GM18951 (cell line): Measurements from ENCODE around the gene ZNF680.

ENCODE experiments used
- POLR2A ChIP-seq: IDR thresholded peaks from 4 replicates; pipeline ENCODE4 v1.6.1; 2011; ENCODE audit warnings: mild to moderate bottlenecking; ENCODE audit not compliant: insufficient read length, insufficient read depth; ENCODE audit errors: extremely low read depth
- in situ Hi-C: fragments of 300-500 bp; cut with MboI; formaldehyde crosslinking; loops from one replicate; pipeline ENCODE4 v1.12.0; 2022; ENCODE audit warnings: low sequenced_read_pairs, mixed read lengths, inconsistent platforms; ENCODE audit not compliant: unreplicated experiment

Gene ZNF680

DNA sequence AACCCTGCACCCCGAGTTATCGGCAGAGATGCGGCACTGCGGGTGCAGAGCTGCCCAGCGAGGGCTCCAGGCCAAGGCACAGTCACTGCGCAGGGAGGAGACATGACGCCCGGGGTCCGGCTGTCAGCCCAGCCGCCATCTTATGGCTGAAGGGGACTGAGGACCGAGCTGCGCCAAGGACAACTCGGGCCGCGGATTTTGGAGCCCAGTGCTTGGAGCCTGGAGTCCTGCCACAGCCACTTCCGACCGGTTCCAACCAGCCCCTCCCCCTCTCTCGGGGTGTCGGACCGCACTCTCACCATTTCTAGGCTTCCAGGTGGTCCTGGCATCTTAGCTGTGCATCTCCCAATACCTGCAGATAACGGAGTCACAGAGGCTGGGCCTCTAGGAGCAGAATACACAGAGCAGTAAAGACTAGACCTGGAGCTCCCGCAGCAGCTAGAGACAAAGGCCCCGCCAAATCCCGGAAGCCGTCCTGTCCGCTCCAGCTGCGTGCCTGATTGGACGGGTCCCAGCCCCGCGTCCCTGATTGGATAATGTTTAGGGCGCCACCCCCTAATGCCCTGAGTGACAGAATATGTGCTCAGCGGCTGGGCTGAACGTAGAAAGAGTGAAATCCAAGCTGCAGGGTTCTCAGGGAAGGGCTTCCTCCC is at the start of gene ZNF680:
Gene ZNF680, minus strand, starts transcription at position 446 of the 653 bp plus-strand sequence. Its CDS starts 117 bp downstream, at position 329.
- in situ Hi-C loops, result no loop called here

DNA sequence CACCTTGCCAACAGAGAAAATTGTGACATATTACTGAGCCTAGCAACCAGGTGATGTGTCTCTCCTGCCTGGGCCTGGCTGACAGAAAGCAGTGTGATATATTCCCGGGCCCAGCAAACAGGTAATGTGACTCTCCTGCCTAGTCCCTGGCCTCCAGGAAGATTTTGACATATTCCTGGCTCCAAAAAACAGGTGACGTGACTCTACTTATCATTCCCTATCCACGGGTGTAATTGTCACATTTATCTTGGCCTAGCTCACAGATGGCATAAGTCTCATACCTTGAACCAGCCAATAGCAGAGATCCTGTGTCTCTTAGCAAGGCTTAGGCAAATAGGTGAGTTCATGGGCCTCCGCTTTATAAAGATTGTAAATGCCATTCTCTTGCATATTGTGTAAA is 49.6 kb upstream of the ZNF680 start:
- TF ChIP-seq POLR2A, result no peak
- in situ Hi-C loops, result no loop called here

More for the DNA sequence above, at the start of gene ZNF680:
- peak; percentile 73 for TF ChIP-seq POLR2A

DNA sequence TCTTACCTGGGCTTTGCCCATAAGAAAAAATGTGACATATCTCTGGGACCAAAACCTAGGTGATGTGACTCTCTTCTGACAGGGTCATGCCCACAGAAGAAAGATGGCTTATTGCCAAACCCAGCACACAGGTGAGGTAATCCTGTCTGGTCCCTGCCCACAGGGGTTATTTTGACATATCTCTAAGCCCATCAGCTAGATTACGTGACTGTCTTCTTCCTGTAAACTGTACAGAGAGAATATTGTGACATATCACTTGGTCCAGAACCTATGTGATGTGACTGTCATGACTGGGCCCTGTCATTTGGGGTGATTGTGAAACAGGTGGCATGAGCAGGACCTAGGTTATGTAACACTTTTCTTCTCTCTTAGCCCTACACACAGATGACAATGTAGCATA is 48.8 kb upstream of the ZNF680 start:
- in situ Hi-C loops, result no loop called here
- TF ChIP-seq POLR2A, result no peak

DNA sequence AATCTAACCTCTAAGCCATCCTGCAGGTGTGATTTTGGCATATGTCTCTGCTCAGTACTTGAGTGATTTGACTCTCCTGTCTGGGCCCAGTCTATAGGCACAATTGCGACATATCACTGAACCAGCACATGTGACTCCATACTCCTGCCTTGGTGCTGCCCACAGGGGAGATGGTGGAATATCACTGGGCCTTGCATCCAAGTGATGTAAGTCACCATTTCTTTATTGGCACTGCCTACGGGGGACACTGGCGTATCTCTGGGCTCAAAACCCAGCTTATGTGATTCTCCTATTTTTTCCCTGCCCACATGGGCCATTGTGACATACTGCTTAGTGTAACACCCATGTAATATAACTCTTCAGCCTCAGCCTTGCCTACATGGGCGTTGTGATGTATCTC is 48.1 kb upstream of the ZNF680 start:
- in situ Hi-C loops, result no loop called here
- TF ChIP-seq POLR2A, result no peak

DNA sequence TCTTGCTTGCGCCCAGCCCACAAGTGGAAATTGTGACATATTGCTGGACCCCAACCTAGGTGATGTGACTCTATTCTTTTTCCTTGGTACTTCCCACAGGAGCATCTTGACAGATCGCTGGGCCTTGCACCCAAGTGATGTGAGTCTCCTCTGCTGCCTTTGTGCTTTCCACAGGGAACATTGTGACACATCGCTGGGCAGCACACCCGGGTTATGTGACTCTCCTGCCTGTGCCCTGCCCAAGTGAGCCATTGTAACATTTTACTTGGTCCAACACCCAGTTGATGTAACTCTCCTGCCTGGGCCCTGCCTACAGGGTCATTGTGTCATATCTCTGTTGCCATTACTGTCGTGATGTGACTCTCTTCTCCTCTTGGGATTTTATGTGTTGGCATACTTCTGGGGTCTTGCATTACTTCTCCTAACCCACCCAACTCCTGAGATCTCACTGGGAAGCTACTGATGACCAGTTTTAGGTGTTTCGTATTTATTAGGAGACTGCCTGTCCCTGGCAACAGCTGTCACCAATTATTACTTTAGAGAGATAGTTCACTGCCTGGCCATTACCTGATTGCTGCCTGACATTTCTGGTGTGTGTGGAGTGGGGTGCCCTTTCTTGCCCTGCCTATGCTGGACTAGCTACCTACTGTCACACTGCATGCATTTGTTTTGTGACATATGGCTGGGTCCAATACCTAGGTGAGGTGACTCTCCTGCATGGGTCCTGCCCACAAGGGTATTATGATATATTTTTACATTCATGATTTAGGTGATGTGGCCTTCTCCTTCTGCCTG is 45.4 kb upstream of the ZNF680 start:
- in situ Hi-C loops, result no loop called here
- no peak for TF ChIP-seq POLR2A

GRCh38 chr7:64606385-64606784 is 43.5 kb upstream of the ZNF680 start:
- in situ Hi-C loops, result no loop called here
- no peak for TF ChIP-seq POLR2A

DNA sequence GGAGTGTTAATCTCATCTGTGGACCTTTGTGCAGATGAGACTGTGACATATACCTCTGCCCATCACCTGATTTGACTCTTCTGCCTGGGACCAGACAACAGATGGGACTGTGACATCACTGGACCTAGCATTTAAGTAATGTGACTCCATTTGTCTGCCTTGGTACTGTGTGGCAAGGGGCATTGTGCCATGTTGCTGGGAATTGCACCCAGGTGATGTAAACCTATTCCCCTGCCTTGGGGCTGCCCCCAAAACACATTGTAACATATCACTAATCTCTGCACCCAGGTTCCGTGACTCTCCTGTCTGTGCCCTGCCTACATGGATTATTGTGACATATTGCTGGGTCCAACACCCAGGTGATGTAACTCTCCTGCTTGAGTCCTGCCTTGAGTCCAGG is 40.4 kb upstream of the ZNF680 start:
- TF ChIP-seq POLR2A, result no peak
- in situ Hi-C loops, result no loop called here

DNA sequence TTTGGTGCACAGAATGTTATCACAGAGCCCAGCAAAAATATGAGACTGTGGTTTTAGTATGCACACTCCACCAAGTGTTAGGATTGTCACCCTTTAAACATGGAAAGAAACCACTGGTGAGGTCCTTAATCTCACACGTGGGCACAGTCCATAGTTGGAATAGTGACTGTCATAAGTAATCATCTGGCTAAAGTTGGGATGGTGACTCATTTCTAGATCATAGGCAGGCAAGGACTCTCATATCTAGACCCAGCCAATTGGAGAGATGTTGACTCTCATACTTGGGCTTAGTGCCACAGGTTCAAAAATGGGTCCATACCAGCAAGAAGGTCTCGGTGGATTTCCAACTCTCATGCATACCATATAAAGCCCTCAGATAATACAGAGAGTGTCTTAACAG is 39.6 kb upstream of the ZNF680 start:
- TF ChIP-seq POLR2A, result no peak
- in situ Hi-C loops, result no loop called here

GRCh38 chr7:64602086-64602485 is 39.2 kb upstream of the ZNF680 start:
- in situ Hi-C loops, result no loop called here
- TF ChIP-seq POLR2A, result no peak

GRCh38 chr7:64599359-64599758 is 36.5 kb upstream of the ZNF680 start:
- TF ChIP-seq POLR2A, result no peak
- in situ Hi-C loops, result no loop called here

GRCh38 chr7:64590971-64591370 is 28.1 kb upstream of the ZNF680 start:
- no peak for TF ChIP-seq POLR2A
- in situ Hi-C loops, result no loop called here

DNA sequence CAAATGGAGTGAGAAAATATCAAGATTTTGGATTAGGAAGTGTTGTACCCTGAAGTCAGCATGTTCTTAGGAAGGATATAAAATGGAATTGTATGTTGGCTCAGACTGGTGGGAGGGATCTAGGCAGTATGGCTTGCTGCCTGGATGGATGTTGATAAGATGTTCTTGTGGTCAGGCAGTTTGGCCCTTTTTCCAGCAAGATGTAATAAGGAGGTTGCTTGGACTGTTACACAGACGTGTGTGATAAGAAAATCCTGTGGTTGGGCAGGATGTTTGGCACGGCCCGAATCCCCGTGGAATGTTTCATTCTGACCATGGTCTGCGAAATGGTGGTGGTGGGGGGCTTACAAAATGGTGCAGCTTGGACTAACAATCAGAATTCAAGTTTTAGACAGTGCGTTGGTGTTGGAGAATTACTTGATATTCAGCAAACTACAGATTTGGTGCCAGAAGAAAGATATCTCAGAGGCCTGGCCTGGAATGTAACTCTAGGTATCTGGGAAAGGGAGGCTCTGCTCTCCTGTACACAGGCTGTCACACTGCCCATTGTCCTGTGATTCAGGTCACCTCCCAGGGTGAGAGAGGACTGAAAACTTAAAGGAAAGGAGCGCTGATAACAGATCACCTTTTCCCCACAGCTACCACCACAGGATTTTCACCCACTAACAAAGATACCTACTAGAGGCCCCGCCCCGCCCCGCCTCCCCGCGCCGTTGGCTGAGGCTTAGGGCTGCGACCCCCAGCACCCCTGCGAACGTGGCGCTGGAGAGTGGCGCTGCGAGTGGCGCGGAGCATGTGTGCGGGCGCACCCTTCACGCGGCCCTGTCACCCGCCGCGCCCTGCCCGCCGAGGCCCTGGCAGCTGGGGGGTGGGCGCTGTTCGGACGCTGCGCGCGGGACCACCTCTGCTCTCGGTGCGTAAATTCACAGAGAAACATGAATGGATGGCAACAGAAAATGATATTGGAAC is 19.3 kb upstream of the ZNF680 start:
- TF ChIP-seq POLR2A, result no peak
- in situ Hi-C loops, result no loop called here

DNA sequence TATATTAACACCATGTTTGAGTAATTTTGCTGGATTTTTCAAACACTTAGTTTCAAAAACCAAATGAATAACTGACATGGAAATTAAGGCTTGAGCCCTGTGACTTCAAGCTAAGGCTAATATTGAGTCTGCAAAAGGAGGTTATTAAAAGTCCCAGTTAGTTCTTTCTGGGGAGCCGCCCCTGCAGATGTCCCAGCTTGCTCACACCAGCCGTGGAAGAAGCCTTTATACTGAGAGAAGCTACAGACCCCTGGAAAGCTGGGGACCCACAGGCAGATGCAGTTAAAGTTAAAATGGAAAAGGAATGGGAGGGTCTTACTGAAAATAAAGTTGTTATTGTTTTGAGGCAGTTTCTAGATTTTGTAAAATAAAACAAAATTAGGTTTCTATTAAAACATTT is 18.5 kb upstream of the ZNF680 start:
- TF ChIP-seq POLR2A, result no peak

More for the DNA sequence above, 18.5 kb upstream of the ZNF680 start:
- in situ Hi-C loops, result no loop called here
